ENCODE data around the gene WDR59.

DNA sequence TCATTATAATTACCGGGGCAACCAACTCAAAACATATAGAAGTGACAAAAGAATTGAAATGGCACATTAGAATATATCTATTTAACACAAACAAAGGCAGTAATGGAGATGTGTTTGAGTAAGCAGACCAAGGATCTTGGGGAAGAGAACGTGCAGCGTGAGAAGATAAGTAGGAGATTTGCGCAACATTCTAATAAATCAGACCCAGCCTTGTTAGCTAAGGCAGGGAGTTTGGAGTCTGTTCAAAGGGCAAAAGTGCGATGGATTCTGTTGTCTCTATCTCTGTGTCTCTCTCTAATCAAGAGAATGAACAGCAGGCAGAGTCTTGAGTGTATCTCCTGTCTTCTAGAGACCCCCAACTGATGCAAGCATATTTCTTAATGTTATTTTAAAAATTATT, 155.3 kb downstream of the WDR59 start:
- TF ChIP-seq FOXJ3 (CRISPR knock-in tag; IDR thresholded peaks at IDR 0.05) (no peak), USF2 (IDR thresholded peaks at IDR 0.05; ENCODE audit: borderline replicate concordance, low read depth, low read length) (no peak), ELF1 (IDR thresholded peaks at IDR 0.05) (no peak), GATA2 (CRISPR knock-in tag; IDR thresholded peaks at IDR 0.05) (no peak), EZH2phosphoT487 (IDR thresholded peaks at IDR 0.05; ENCODE audit: borderline replicate concordance, low read depth) (no peak)
